Astrocyte (in vitro differentiated cells and primary cell): ENCODE measurements around the gene ANO5. TPM values are rescaled to one million over a fixed set of nuclear protein-coding genes. Genes with fewer than 3 reads are reported as not detected.

Experiments
- DNase-seq: peaks from one replicate; pipeline ENCODE4 v3.0.0-alpha.2; 2010; ENCODE audit warnings: low read depth
- FAIRE-seq: peaks from 2 replicates; lab custom pipeline; 2011; peaks lifted over from hg19 to GRCh38; lab: Jason Lieb, UNC
- H2AFZ ChIP-seq: 2 replicates; pipeline ENCODE4 v1.6.0; 2012; ENCODE audit warnings: low read depth, low read length, inconsistent platforms
- H3K27ac ChIP-seq: 2 replicates; pipeline ENCODE4 v1.5.1; 2011; ENCODE audit warnings: low read depth, low read length, inconsistent platforms
- H3K27me3 ChIP-seq: 2 replicates; pipeline ENCODE4 v1.6.0; 2011; ENCODE audit warnings: low read length, inconsistent platforms; ENCODE audit not compliant: insufficient read depth
- H3K36me3 ChIP-seq: 2 replicates; pipeline ENCODE4 v1.5.1; 2011; ENCODE audit warnings: low read length, inconsistent platforms; ENCODE audit not compliant: insufficient read depth
- H3K4me1 ChIP-seq: 2 replicates; pipeline ENCODE4 v1.5.1; 2011; ENCODE audit warnings: low read length, inconsistent platforms; ENCODE audit not compliant: insufficient read depth
- H3K4me2 ChIP-seq: 2 replicates; pipeline ENCODE4 v1.6.0; 2012; ENCODE audit warnings: low read length, inconsistent platforms
- H3K4me3 ChIP-seq: 2 replicates; pipeline ENCODE4 v1.5.1; 2011; ENCODE audit warnings: low read depth, mild to moderate bottlenecking, low read length, inconsistent platforms; ENCODE audit not compliant: insufficient read depth
- H3K79me2 ChIP-seq: 2 replicates; pipeline ENCODE4 v1.6.0; 2012; ENCODE audit warnings: mild to moderate bottlenecking, low read length, inconsistent platforms; ENCODE audit not compliant: insufficient read depth
- H3K9ac ChIP-seq: 2 replicates; pipeline ENCODE4 v1.6.0; 2012; ENCODE audit warnings: mild to moderate bottlenecking, low read length, inconsistent platforms
- H3K9me3 ChIP-seq: 2 replicates; pipeline ENCODE4 v1.5.1; 2012; ENCODE audit warnings: low read depth, mild to moderate bottlenecking, low read length, inconsistent platforms; ENCODE audit not compliant: insufficient read depth
- H4K20me1 ChIP-seq: 2 replicates; pipeline ENCODE4 v1.6.0; 2012; ENCODE audit warnings: low read length, inconsistent platforms; ENCODE audit not compliant: insufficient read depth
- H3K27ac Mint-ChIP-seq: one replicate; pipeline ENCODE4 v1.8.0; 2021; ENCODE audit warnings: mild to moderate bottlenecking, mixed read lengths; ENCODE audit not compliant: unreplicated experiment
- H3K27me3 Mint-ChIP-seq: one replicate; pipeline ENCODE4 v1.8.0; 2021; ENCODE audit warnings: low read depth, mixed read lengths; ENCODE audit not compliant: unreplicated experiment
- H3K36me3 Mint-ChIP-seq: one replicate; pipeline ENCODE4 v1.8.0; 2021; ENCODE audit warnings: low read depth, mixed read lengths; ENCODE audit not compliant: unreplicated experiment
- H3K4me1 Mint-ChIP-seq: one replicate; pipeline ENCODE4 v1.8.0; 2021; ENCODE audit warnings: low read depth, mixed read lengths; ENCODE audit not compliant: unreplicated experiment
- H3K4me3 Mint-ChIP-seq: one replicate; pipeline ENCODE4 v1.8.0; 2021; ENCODE audit warnings: mild to moderate bottlenecking, moderate library complexity, mixed read lengths; ENCODE audit not compliant: unreplicated experiment
- H3K9me3 Mint-ChIP-seq: one replicate; pipeline ENCODE4 v1.8.0; 2021; ENCODE audit warnings: mild to moderate bottlenecking, mixed read lengths; ENCODE audit not compliant: unreplicated experiment
- CTCF ChIP-seq: IDR thresholded peaks from 2 replicates; pipeline ENCODE4 v1.5.1; 2011; ENCODE audit warnings: low read depth, mild to moderate bottlenecking, inconsistent platforms, low read length, moderate library complexity; ENCODE audit not compliant: insufficient read depth
- EZH2 ChIP-seq: IDR thresholded peaks from 2 replicates; pipeline ENCODE4 v1.6.1; 2012; ENCODE audit warnings: mild to moderate bottlenecking, low read length, inconsistent platforms; ENCODE audit not compliant: insufficient read depth
- total RNA-seq: library from RNA; stranded (reverse); gene quantifications from 2 replicates; pipeline ENCODE4 v1.2.1, GENCODE V29; 2021

Gene ANO5
- total RNA-seq, 1 donor from 2014 or later, result 2.5 TPM

DNA sequence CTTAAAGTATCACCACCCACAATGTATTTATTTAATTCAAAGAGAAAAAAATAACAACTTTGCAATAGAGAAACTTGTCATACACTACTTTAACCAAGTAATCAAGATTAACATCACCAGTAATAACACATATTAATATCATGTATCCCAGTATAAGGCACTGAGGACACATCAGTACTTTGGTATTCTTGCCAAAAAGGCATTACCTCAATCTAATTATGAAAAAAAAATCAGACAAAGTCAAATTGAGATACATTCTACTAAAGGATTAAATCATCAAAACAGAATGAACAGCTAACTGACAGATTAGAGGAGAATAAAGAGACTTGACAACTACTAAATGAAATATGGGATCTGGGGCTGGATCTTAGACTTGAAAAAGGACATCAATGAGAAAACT is 109.5 kb downstream of the ANO5 start:
- H3K27me3 Mint-ChIP-seq, result no peaks in the 10 kb centered on the region
- no peak overlapping the region for H3K9ac ChIP-seq
- H3K27ac ChIP-seq, result no peak overlapping the region
- no peaks in the 10 kb centered on the region for H3K79me2 ChIP-seq
- no peak overlapping the region for H3K4me2 ChIP-seq
- H3K4me1 ChIP-seq, result no peaks in the 10 kb centered on the region
- no peaks in the 10 kb centered on the region for H3K36me3 ChIP-seq
- no peaks in the 10 kb centered on the region for H3K36me3 Mint-ChIP-seq
- H3K27ac Mint-ChIP-seq, result no peak overlapping the region
- H3K27me3 ChIP-seq, result no peaks in the 10 kb centered on the region
- DNase-seq, result no peak
- FAIRE-seq, result no peak
- no peaks in the 10 kb centered on the region for H4K20me1 ChIP-seq
- H3K9me3 ChIP-seq, result no peaks in the 10 kb centered on the region
- H3K9me3 Mint-ChIP-seq, result no peaks in the 10 kb centered on the region
- TF ChIP-seq EZH2, result no peak
- TF ChIP-seq CTCF, result no peak
- H2AFZ ChIP-seq, result no peak overlapping the region
- H3K4me3 ChIP-seq, result no peak overlapping the region
- H3K4me1 Mint-ChIP-seq, result no peaks in the 10 kb centered on the region
- H3K4me3 Mint-ChIP-seq, result no peak overlapping the region

DNA sequence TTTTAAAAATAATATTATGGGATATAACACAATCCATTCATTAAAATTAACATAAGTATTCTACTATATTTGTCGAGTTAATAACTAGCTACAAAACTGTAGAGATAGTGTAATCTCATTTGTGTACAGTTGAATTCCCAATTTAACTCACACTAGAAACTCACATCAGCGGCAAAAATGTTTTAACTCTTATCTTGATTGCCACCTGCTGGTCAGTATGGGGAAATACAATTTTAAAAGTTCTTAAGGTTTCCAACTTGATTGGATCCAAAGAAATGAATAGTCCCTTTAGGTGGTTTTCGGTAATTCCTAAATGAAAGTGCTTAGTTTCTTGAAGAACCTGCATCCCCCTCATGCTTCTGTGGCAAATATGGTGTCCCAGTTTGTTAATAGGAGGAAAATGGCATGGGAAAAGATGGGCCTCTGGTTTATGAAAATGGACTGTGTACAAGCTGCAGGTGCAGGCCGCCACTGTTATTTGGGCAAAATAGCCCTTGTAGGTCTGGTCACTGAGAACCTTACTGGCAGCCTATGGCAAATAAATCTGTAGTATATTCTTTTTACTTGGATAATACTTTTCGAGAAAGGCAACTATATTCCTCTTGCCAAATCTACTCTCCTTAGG is 111.6 kb downstream of the ANO5 start:
- H3K4me1 ChIP-seq, result no peaks in the 10 kb centered on the region
- Mint-ChIP-seq H3K9me3 (no peaks in the 10 kb centered on the region), H3K27ac (no peak overlapping the region), H3K4me1 (no peaks in the 10 kb centered on the region), H3K4me3 (no peak overlapping the region), H3K36me3 (no peaks in the 10 kb centered on the region), H3K27me3 (no peaks in the 10 kb centered on the region)
- H3K79me2 ChIP-seq, result no peaks in the 10 kb centered on the region
- no peaks in the 10 kb centered on the region for H3K36me3 ChIP-seq
- H3K27ac ChIP-seq, result no peak overlapping the region
- H3K27me3 ChIP-seq, result no peaks in the 10 kb centered on the region
- FAIRE-seq (peak; percentile 56), DNase-seq (peak; percentile 13)
- H3K4me2 ChIP-seq, result no peak overlapping the region
- no peaks in the 10 kb centered on the region for H3K9me3 ChIP-seq
- no peak overlapping the region for H3K4me3 ChIP-seq
- TF ChIP-seq EZH2 (no peak), CTCF (peak; percentile 60)
- H2AFZ ChIP-seq, result no peak overlapping the region
- H4K20me1 ChIP-seq, result no peaks in the 10 kb centered on the region
- H3K9ac ChIP-seq, result no peak overlapping the region

DNA sequence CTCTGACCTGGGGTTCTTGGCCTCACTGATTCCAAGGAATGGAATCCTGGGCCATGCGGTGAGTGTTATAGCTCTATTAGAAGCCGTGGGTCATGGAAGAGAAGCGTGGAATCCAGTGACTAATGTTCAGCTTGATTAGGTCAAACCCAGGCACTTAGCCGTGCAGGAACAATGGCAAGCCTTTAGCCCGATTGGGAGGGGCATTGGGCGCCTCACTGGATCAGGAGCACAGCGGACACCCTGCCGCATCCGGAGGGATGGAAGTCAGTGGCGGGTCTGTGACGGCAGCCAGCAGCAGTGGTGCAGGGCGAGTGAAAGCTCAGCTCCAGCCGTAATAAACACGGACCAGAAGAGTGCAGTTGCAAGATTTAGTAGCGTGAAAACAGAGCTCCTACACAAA is 124.8 kb downstream of the ANO5 start:
- no peak overlapping the region for H3K27ac ChIP-seq
- H3K27me3 ChIP-seq, result no peaks in the 10 kb centered on the region
- H2AFZ ChIP-seq, result no peak overlapping the region
- Mint-ChIP-seq H3K27me3 (no peaks in the 10 kb centered on the region), H3K27ac (no peak overlapping the region), H3K4me1 (no peaks in the 10 kb centered on the region), H3K36me3 (no peaks in the 10 kb centered on the region), H3K9me3 (no peaks in the 10 kb centered on the region), H3K4me3 (no peak overlapping the region)
- FAIRE-seq, result no peak
- H3K9ac ChIP-seq, result no peak overlapping the region
- H3K9me3 ChIP-seq, result no peaks in the 10 kb centered on the region
- no peak overlapping the region for H3K4me2 ChIP-seq
- H3K36me3 ChIP-seq, result no peaks in the 10 kb centered on the region
- no peak overlapping the region for H3K4me3 ChIP-seq
- H3K79me2 ChIP-seq, result no peaks in the 10 kb centered on the region
- TF ChIP-seq EZH2, result no peak
- no peaks in the 10 kb centered on the region for H4K20me1 ChIP-seq
- no peak for DNase-seq
- H3K4me1 ChIP-seq, result no peaks in the 10 kb centered on the region
